ENCODE results near the gene ARFRP1.
"Not testable (repeated sequence)": the region's sequence is repeated elsewhere in the genome, so short reads cannot be mapped to it uniquely, and the experiment has no call there.

The ARFRP1 gene

GRCh38 chr20:63671695-63672094 is 36.1 kb downstream of the ARFRP1 start:
- not testable (repeated sequence) for DNase-seq

- DNase-seq, result no peak
Observed at GRCh38 chr20:63668351-63668750, 39.4 kb downstream of the ARFRP1 start.

- no peak for DNase-seq
Observed at GRCh38 chr20:63667858-63668257, 39.9 kb downstream of the ARFRP1 start.

GRCh38 chr20:63665708-63666107 is 42.1 kb downstream of the ARFRP1 start:
- no peak for DNase-seq

- DNase-seq, result no peak
Observed at GRCh38 chr20:63664861-63665594, 42.7 kb downstream of the ARFRP1 start.

GRCh38 chr20:63664143-63664851 is 43.5 kb downstream of the ARFRP1 start:
- no peak for DNase-seq

- no peak for DNase-seq
Observed at GRCh38 chr20:63663332-63664066, 44.3 kb downstream of the ARFRP1 start.

GRCh38 chr20:63662813-63663189 is 45.0 kb downstream of the ARFRP1 start:
- DNase-seq, result no peak

- DNase-seq, result no peak
Observed at GRCh38 chr20:63661959-63662812, 45.6 kb downstream of the ARFRP1 start.

- DNase-seq, result no peak
Observed at GRCh38 chr20:63661108-63661507, 46.7 kb downstream of the ARFRP1 start.

GRCh38 chr20:63660622-63661021 is 47.2 kb downstream of the ARFRP1 start:
- DNase-seq, result no peak

- not testable (repeated sequence) for DNase-seq
Observed at GRCh38 chr20:63660174-63660573, 47.6 kb downstream of the ARFRP1 start.

- no peak for DNase-seq
Observed at GRCh38 chr20:63659370-63659769, 48.4 kb downstream of the ARFRP1 start.

GRCh38 chr20:63658749-63659187 is 49.0 kb downstream of the ARFRP1 start:
- DNase-seq, result no peak

- peak; percentile 80 to 98 for DNase-seq
Observed at GRCh38 chr20:63657937-63658748, 49.6 kb downstream of the ARFRP1 start, which contains the start of gene RTEL1. Gene RTEL1 (plus strand): TSS chr20:63658312. CDS start chr20:63659403, 1,091 bp downstream.

GRCh38 chr20:63657260-63657936 is 50.4 kb downstream of the ARFRP1 start:
- DNase-seq, result no peak

GRCh38 chr20:63656451-63656850 is 51.3 kb downstream of the ARFRP1 start:
- no peak for DNase-seq

- no peak for DNase-seq
Observed at GRCh38 chr20:63655249-63655648, 52.5 kb downstream of the ARFRP1 start.

- DNase-seq, result no peak
Observed at GRCh38 chr20:63653974-63654668, 53.7 kb downstream of the ARFRP1 start.

Data from NCI-H187 (cell line).